ENCODE results near the gene ANKRD11.
A peak's percentile ranks its signal among the peaks of the same experiment; 100 is the strongest.
"Not testable (repeated sequence)": the region's sequence is repeated elsewhere in the genome, so short reads cannot be mapped to it uniquely, and the experiment has no call there.

ANKRD11 gene

DNA sequence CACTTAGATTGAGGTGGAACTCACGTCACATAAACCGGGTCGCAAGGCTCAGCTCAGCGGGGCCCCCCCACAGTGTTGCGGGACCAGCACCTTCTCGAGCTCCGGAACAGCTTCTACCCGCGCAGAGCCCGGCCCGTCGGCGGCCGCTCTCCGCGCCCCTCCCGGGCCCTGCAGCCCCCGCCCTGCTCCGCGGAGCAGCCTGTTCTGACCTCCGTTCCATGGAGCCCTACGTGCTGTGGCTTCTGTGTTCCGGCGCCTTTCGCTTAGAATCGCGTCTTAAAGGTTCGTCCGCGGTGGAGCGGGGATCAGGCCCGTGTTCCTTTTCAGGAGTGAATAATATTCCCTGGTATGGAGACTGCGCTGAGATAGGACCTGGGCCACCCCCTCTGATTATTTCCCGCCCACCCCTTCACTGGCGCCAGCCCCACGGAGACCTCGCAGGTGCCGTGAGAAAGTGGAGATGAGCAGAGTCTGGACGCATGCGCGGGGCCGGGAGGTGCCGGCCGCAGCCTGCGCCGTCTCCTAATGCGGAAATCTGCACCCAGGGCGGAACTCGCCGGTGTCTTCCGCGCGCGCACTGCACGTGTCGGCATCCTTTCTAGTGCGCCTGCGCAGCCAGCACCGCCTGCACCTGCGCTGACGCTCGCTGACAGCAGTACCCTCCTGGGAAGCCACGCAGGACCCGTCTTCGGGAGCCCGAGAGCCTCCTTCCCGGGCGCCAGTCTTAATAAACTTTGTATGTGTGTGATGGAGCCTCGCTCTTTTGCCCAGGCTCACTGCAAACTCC, 242.0 kb downstream of the ANKRD11 start:
- DNase-seq (ENCODE audit: low spot score) (no peak), FAIRE-seq (no peak)

- FAIRE-seq; DNase-seq (ENCODE audit: low spot score): not testable (repeated sequence)
Measured at GRCh38 chr16:89247734-89248075, 242.7 kb downstream of the ANKRD11 start.

GRCh38 chr16:89246903-89247733, 243.2 kb downstream of the ANKRD11 start:
- FAIRE-seq (no peak), DNase-seq (ENCODE audit: low spot score) (peak; percentile 14)

- DNase-seq (ENCODE audit: low spot score) (no peak), FAIRE-seq (no peak)
Measured at GRCh38 chr16:89246383-89246902, 243.9 kb downstream of the ANKRD11 start.

GRCh38 chr16:89244754-89245153, 245.6 kb downstream of the ANKRD11 start:
- FAIRE-seq = no peak

DNA sequence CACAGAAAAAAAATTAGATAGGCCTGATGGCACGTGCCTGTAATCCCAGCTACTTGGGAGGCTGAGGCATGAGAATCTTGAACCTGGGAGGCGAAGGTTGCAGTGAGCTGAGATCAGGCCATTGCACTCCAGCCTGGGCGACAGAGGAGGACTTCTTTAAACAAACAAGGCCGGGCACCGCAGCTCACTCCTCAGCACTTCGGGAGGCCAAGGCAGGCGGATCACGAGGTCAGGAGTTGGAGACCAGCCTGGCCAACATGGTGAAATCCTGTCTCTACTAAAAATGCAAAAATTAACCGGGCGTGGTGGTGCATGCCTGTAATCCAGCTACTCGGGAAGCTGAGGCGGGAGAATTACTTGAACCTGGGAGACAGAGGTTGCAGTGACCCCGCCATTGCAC, 246.1 kb downstream of the ANKRD11 start:
- FAIRE-seq; DNase-seq (ENCODE audit: low spot score): not testable (repeated sequence)

More at GRCh38 chr16:89244754-89245153, 245.6 kb downstream of the ANKRD11 start:
- no peak for DNase-seq (ENCODE audit: low spot score)

DNA sequence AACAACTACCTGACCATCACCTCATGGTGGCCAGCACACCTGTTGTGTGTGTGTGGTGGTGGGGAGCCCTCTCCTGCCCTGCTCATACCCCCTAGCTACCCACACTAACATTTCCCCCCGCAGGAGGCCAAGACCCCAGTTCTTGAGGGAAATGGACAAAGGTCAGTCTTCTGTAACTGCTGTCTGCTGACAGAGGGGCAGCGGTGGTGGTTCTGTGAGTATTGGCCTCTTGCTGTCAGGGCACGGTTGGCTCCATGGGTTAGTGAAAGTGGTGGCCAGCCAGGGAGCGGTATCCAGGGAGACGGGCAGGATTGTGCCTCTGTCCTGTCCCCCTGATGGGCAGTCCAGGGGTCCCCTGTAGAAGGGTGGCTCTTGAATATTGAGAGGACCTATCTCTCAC, 246.7 kb downstream of the ANKRD11 start:
- FAIRE-seq (no peak), DNase-seq (ENCODE audit: low spot score) (no peak)

- FAIRE-seq = no peak
- DNase-seq (ENCODE audit: low spot score) = no peak
Measured at GRCh38 chr16:89242795-89243200, 247.6 kb downstream of the ANKRD11 start.

GRCh38 chr16:89241187-89242007, 249.0 kb downstream of the ANKRD11 start:
- DNase-seq (ENCODE audit: low spot score) = peak; percentile 56
- FAIRE-seq = no peak

GRCh38 chr16:89237733-89238132, 252.6 kb downstream of the ANKRD11 start:
- DNase-seq (ENCODE audit: low spot score) = no peak
- FAIRE-seq = no peak

DNA sequence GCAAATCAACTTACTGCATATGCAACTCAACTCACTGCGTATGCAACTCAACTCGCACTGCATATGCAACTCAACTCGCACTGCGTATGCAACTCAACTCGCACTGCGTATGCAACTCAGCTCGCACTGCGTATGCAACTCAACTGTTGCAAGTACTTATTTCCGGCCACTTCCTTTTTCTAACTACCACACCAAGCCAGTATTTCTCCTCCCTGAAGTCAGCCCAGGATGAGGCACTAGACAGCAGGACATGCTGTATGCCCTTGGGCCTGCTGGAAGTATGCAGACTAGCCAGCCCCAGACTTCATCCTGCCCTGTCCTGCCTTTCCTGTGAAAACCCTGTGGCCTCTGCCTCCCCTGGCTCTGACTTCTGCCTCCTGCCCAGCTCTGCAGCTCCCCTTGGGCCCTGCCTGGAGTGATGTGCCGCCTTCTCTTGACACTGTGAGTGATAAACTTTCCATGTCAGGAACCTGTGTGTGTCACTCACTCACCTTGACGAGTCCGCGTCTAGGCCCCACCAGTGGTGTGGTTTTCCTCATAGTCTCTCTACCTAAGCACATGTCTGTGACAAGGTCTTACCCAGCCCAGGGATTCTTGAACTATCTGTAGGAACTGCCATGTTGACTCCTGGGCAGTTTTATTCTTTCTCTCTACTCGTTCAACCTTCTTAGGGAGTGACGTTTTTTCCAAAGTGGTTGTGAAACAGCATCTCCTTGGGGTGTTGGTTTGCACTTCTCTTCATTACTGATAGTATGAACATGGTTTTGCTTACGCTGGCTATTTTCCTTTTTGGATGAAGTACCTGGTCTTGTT, 256.5 kb downstream of the ANKRD11 start:
- no peak for FAIRE-seq
- no peak for DNase-seq (ENCODE audit: low spot score)

GRCh38 chr16:89232107-89232506, 258.3 kb downstream of the ANKRD11 start:
- DNase-seq (ENCODE audit: low spot score) (no peak), FAIRE-seq (no peak)

GRCh38 chr16:89230255-89230654, 260.1 kb downstream of the ANKRD11 start:
- no peak for DNase-seq (ENCODE audit: low spot score)
- FAIRE-seq = no peak

GRCh38 chr16:89224665-89225064, 265.7 kb downstream of the ANKRD11 start:
- FAIRE-seq (no peak), DNase-seq (ENCODE audit: low spot score) (no peak)

GRCh38 chr16:89222931-89223330, 267.4 kb downstream of the ANKRD11 start:
- DNase-seq (ENCODE audit: low spot score) = no peak
- FAIRE-seq = no peak

DNA sequence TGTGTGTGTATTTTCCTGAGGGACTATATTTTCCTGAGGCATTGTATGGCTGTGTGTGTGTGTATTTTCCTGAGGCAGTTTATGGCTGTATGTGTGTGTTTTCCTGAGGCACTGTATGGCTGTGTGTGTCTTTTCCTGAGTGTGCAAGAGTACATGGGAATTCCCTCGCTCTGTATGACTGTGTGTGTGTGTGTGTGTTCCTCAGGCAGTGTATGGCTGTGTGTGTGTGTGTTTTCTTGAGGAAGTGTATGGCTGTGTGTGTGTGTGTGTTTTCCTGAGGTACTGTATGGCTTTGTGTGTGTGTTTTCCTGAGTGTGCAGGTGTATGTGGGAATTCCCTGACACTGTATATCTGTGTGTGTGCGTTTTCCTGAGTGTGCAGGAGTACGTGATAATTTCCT, 268.8 kb downstream of the ANKRD11 start:
- no peak for FAIRE-seq
- DNase-seq (ENCODE audit: low spot score) = no peak

DNA sequence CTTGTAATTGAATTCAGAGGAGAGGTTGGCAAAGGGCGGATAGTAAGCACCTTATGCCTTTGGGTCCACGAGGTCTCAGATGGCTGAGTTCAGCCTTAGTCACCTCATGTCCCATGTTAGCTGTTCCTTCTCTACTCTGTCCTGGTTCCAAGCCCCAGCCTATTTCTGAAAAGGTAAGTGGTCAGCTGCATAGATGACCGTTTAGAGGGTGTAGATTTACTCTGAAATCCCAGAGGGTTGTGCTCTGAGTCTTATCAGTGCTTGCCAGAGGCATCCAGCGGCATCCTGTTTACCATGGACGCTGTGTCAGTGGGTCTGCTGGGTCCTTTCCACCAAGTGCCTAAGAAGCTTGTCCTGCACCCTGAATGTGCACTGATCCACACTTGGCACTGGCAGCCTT, 271.0 kb downstream of the ANKRD11 start:
- FAIRE-seq (no peak), DNase-seq (ENCODE audit: low spot score) (no peak)

Data from RCC 7860 (cell line).